Trophoblast cell (in vitro differentiated cells and primary cell): ENCODE data around the gene MELK.

Experiments used
- DNase-seq, 2 donors: peaks; one replicate each; pipeline ENCODE4 v3.0.0-alpha.2; 2016
- H2AFZ ChIP-seq: 2 replicates; pipeline ENCODE4 v1.6.1; 2013; ENCODE audit warnings: low read length, moderate library complexity, mild to moderate bottlenecking; ENCODE audit not compliant: insufficient read depth, poor library complexity
- H2AK5ac ChIP-seq: 2 replicates; pipeline ENCODE4 v1.6.1; 2013; ENCODE audit warnings: mild to moderate bottlenecking, low read length
- H2BK120ac ChIP-seq: 2 replicates; pipeline ENCODE4 v1.6.1; 2013; ENCODE audit warnings: low read length, mild to moderate bottlenecking, moderate library complexity; ENCODE audit not compliant: insufficient read depth, poor library complexity
- H2BK12ac ChIP-seq: 2 replicates; pipeline ENCODE4 v1.6.1; 2013; ENCODE audit warnings: mild to moderate bottlenecking, low read length, moderate library complexity
- H2BK5ac ChIP-seq: 2 replicates; pipeline ENCODE4 v1.6.1; 2013; ENCODE audit warnings: low read length, low read depth, moderate library complexity, mild to moderate bottlenecking; ENCODE audit not compliant: poor library complexity
- H3K14ac ChIP-seq: 2 replicates; pipeline ENCODE4 v1.6.1; 2013; ENCODE audit warnings: mild to moderate bottlenecking, low read length
- H3K18ac ChIP-seq: 2 replicates; pipeline ENCODE4 v1.6.1; 2013; ENCODE audit warnings: mild to moderate bottlenecking, low read length
- H3K23ac ChIP-seq: 2 replicates; pipeline ENCODE4 v1.6.1; 2013; ENCODE audit warnings: low read length
- H3K27ac ChIP-seq: 2 replicates; pipeline ENCODE4 v1.5.1; 2013; ENCODE audit warnings: low read depth, mild to moderate bottlenecking, inconsistent platforms, low read length, moderate library complexity
- H3K27me3 ChIP-seq: 2 replicates; pipeline ENCODE4 v1.6.1; 2013; ENCODE audit warnings: inconsistent platforms, mild to moderate bottlenecking, low read length, moderate library complexity; ENCODE audit not compliant: insufficient read depth
- H3K36me3 ChIP-seq, 2 experiments: 1 replicate in 1 of 2; 2 replicates in 1 of 2; pipeline ENCODE4 v1.6.1; 2013; ENCODE audit warnings: low read length in 2 of 2, mild to moderate bottlenecking in 2 of 2, moderate library complexity in 1 of 2; ENCODE audit not compliant: insufficient read depth in 2 of 2, control insufficient read depth in 1 of 2
- H3K4ac ChIP-seq: 2 replicates; pipeline ENCODE4 v1.6.1; 2013; ENCODE audit warnings: low read depth, mild to moderate bottlenecking, low read length, moderate library complexity
- H3K4me1 ChIP-seq, 2 experiments: 1 replicate in 1 of 2; 2 replicates in 1 of 2; pipeline ENCODE4 v1.6.1; 2013; ENCODE audit warnings: low read length in 2 of 2, mild to moderate bottlenecking in 2 of 2, moderate library complexity in 1 of 2; ENCODE audit not compliant: insufficient read depth in 2 of 2, control insufficient read depth in 1 of 2
- H3K4me2 ChIP-seq: 2 replicates; pipeline ENCODE4 v1.6.1; 2013; ENCODE audit warnings: inconsistent platforms, mild to moderate bottlenecking, low read length, moderate library complexity
- H3K4me3 ChIP-seq: 2 replicates; pipeline ENCODE4 v1.5.1; 2013; ENCODE audit warnings: mild to moderate bottlenecking, low read depth, low read length, inconsistent platforms
- H3K79me1 ChIP-seq: one replicate; pipeline ENCODE4 v1.6.1; 2013; ENCODE audit warnings: low read length
- H3K79me2 ChIP-seq: 2 replicates; pipeline ENCODE4 v1.6.1; 2013; ENCODE audit warnings: low read length, mild to moderate bottlenecking; ENCODE audit not compliant: control insufficient read depth, insufficient read depth, poor library complexity
- H3K9ac ChIP-seq: 2 replicates; pipeline ENCODE4 v1.6.1; 2013; ENCODE audit warnings: mild to moderate bottlenecking, low read length
- H3K9me3 ChIP-seq: 2 replicates; pipeline ENCODE4 v1.6.1; 2013; ENCODE audit warnings: low read depth, mild to moderate bottlenecking, control low read depth, inconsistent platforms, low read length; ENCODE audit not compliant: insufficient read depth
- H4K12ac ChIP-seq: 2 replicates; pipeline ENCODE4 v1.6.1; 2013; ENCODE audit warnings: low read depth, mild to moderate bottlenecking, low read length, moderate library complexity
- H4K8ac ChIP-seq: 2 replicates; pipeline ENCODE4 v1.6.1; 2013; ENCODE audit warnings: low read depth, mild to moderate bottlenecking, low read length, moderate library complexity
- H4K91ac ChIP-seq: one replicate; pipeline ENCODE4 v1.6.1; 2013; ENCODE audit warnings: low read depth, mild to moderate bottlenecking, low read length, moderate library complexity
- WGBS: extraction: QIAGEN DNeasy Blood & Tissue Kit; methylation state at CpG from one replicate; pipeline ENCODE4 v1.1.7; 2013; ENCODE audit warnings: missing lambda C conversion rate; ENCODE audit not compliant: insufficient read length, insufficient coverage; ENCODE audit errors: extremely low coverage; 5-methylcytosine and 5-hydroxymethylcytosine counted together

MELK gene

DNA sequence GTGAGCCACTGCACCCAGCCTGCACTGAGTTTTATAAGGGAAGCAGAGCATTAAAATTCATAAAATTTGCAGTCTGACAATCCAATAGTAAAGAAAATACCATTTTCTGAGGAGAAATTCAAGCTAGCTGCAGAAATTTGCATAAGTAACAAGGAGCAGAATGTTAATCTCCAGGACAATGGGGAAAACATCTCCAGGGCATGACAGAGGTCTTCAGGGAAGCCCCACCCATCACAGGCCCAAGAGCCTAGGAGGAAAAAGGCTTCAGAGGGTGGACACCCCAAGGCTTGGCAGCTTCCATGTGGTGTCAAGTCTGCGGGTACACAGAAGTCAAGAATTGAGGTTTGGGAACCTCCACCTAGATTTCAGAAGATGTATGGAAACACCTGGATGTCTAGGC, 37.6 kb upstream of the MELK start:
- Histone ChIP-seq H3K4me3 (no peak overlapping the region), H4K8ac (no peak overlapping the region), H3K79me1 (no peaks in the 10 kb centered on the region), H3K27me3 (no peaks in the 10 kb centered on the region), H3K79me2 (no peaks in the 10 kb centered on the region), H3K4me2 (no peak overlapping the region), H2AK5ac (no peak overlapping the region), H3K23ac (no peak overlapping the region), H2BK5ac (no peak overlapping the region), H3K18ac (no peak overlapping the region), H3K14ac (no peak overlapping the region), H4K91ac (no peak overlapping the region), H3K9ac (no peak overlapping the region), H2BK120ac (no peak overlapping the region), H3K36me3 (no peaks in the 10 kb centered on the region), H3K9me3 (no peaks in the 10 kb centered on the region), H2AFZ (no peak overlapping the region), H3K4ac (no peak overlapping the region), H3K27ac (no peak overlapping the region), H4K12ac (no peak overlapping the region), H2BK12ac (no peak overlapping the region), H3K4me1 (no peaks in the 10 kb centered on the region)
- no peak for DNase-seq
- no CpG with 5 or more reads among the region's 1 CpG for WGBS

DNA sequence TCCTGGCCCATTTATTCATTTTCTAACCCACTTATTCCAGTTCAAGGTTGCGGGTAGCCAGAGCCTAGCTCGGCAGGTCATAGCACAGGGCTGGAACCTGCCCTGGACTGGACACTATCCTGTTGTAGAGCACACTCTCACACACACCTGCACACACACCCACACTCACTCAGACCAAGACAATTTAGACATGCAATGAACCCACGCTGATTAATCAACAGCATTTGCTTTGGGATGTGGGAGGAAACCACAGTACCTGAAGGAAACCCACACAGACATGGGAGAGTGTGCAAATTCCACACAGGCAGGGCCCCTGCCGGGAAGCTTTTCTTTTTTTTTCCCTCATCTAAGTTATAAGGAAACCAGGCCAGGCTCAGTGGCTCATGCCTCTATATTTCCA, 34.8 kb upstream of the MELK start:
- Histone ChIP-seq H3K27ac (no peak overlapping the region), H3K36me3 (no peaks in the 10 kb centered on the region), H2BK120ac (no peak overlapping the region), H3K9ac (no peak overlapping the region), H2BK5ac (no peak overlapping the region), H2BK12ac (no peak overlapping the region), H3K79me2 (no peaks in the 10 kb centered on the region), H3K4me1 (no peaks in the 10 kb centered on the region), H3K14ac (no peak overlapping the region), H3K27me3 (no peaks in the 10 kb centered on the region), H2AK5ac (no peak overlapping the region), H4K91ac (no peak overlapping the region), H2AFZ (no peak overlapping the region), H3K4me2 (no peak overlapping the region), H3K23ac (no peak overlapping the region), H3K4me3 (no peak overlapping the region), H4K12ac (no peak overlapping the region), H3K9me3 (no peaks in the 10 kb centered on the region), H3K79me1 (no peaks in the 10 kb centered on the region), H3K4ac (no peak overlapping the region), H4K8ac (no peak overlapping the region), H3K18ac (no peak overlapping the region)
- DNase-seq, result no peak
- WGBS, result no CpG with 5 or more reads among the region's 4 CpGs

DNA sequence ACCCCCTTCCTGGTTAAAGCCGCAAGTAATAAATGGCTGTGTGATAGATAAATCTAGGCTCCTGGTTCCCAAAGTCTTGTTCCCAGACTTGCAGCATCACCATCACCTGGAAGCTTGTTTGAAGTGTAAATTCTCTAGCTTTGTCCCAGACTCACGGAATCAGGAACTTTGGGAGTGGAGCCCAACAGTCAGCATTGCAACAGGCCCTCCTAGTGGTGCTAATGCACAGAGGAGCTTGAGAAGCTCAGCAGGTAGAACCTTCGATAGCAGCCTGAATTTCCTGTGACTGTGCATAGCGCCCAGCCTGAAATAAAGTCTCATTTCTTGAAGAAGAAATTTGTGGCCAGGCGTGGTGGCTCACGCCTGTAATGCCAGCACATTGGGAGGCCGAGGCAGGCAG, 30.3 kb upstream of the MELK start:
- peak in 1 of 2 donors; percentile 22 for DNase-seq
- H4K91ac ChIP-seq, result no peak overlapping the region
- H3K23ac ChIP-seq, result no peak overlapping the region
- no peaks in the 10 kb centered on the region for H3K27me3 ChIP-seq
- no peak overlapping the region for H2AFZ ChIP-seq
- no peaks in the 10 kb centered on the region for H3K79me1 ChIP-seq
- H2AK5ac ChIP-seq, result no peak overlapping the region
- H2BK12ac ChIP-seq, result no peak overlapping the region
- no peak overlapping the region for H2BK120ac ChIP-seq
- H3K79me2 ChIP-seq, result no peaks in the 10 kb centered on the region
- no peak overlapping the region for H3K4me3 ChIP-seq
- no CpG with 5 or more reads among the region's 7 CpGs for WGBS
- no peak overlapping the region for H3K9ac ChIP-seq
- no peak overlapping the region for H3K4ac ChIP-seq
- no peak overlapping the region for H2BK5ac ChIP-seq
- H3K18ac ChIP-seq, result no peak overlapping the region
- no peaks in the 10 kb centered on the region for H3K4me1 ChIP-seq
- H3K4me2 ChIP-seq, result no peak overlapping the region
- no peak overlapping the region for H4K12ac ChIP-seq
- H3K9me3 ChIP-seq, result no peaks in the 10 kb centered on the region
- no peak overlapping the region for H3K27ac ChIP-seq
- H3K36me3 ChIP-seq, result no peaks in the 10 kb centered on the region
- H4K8ac ChIP-seq, result no peak overlapping the region
- H3K14ac ChIP-seq, result no peak overlapping the region

DNA sequence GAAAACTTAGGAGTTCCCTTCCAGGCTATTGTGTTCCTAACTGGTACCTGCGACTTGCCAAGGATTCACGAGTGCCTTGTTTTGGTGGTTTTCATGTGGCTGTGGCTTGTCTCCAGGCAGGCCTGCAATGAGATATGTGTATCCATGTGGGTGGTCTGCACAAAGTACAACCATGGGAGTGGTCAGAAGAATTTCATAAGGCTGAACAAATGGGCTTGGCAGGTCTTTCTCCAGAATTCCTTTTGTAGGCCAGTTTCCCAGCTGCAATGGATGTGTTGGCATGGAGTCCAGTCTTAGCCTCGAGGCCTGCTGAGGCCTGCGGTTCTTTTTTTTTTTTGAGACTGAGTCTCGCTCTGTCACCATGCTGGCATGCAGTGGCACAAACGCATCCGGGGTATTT, 28.8 kb upstream of the MELK start:
- no peak overlapping the region for H3K23ac ChIP-seq

More for the DNA sequence above, 28.8 kb upstream of the MELK start:
- Histone ChIP-seq H3K27ac (no peak overlapping the region), H3K18ac (no peak overlapping the region), H3K27me3 (no peaks in the 10 kb centered on the region), H2AFZ (no peak overlapping the region), H3K9ac (no peak overlapping the region), H2BK5ac (no peak overlapping the region), H4K91ac (no peak overlapping the region), H4K8ac (no peak overlapping the region), H3K79me2 (no peaks in the 10 kb centered on the region), H4K12ac (no peak overlapping the region), H3K79me1 (no peaks in the 10 kb centered on the region), H2BK12ac (no peak overlapping the region), H3K36me3 (no peaks in the 10 kb centered on the region), H2AK5ac (no peak overlapping the region), H3K9me3 (no peaks in the 10 kb centered on the region), H3K4me1 (peaks cover 2 to 5% of the 10 kb centered on the region in 2 experiments), H3K14ac (no peak overlapping the region), H3K4me3 (no peak overlapping the region), H3K4ac (no peak overlapping the region), H3K4me2 (no peak overlapping the region), H2BK120ac (no peak overlapping the region)
- DNase-seq, result no peak
- WGBS, result no CpG with 5 or more reads among the region's 7 CpGs
